ENCODE data around the gene CSGALNACT2.

CSGALNACT2 gene

GRCh38 chr10:43135064-43135463 lies 3.2 kb upstream of the CSGALNACT2 start:
- no peak for TF ChIP-seq CTCF (IDR thresholded peaks at IDR 0.05; ENCODE audit: low read depth, low read length)
- H3K4me3 ChIP-seq (replicated peaks in 1 of 2; ENCODE audit: low read depth in 2 of 2, low read length in 2 of 2): no peak overlapping the region
- DNase-seq (ENCODE audit: low read depth in 2 of 2): no peak

- DNase-seq (ENCODE audit: low read depth in 2 of 2): no peak
Measured at GRCh38 chr10:43135656-43136055, 2.6 kb upstream of the CSGALNACT2 start.

GRCh38 chr10:43136432-43136831 lies 1.8 kb upstream of the CSGALNACT2 start:
- H3K4me3 ChIP-seq (replicated peaks in 1 of 2; ENCODE audit: low read depth in 2 of 2, low read length in 2 of 2): no peak overlapping the region
- TF ChIP-seq CTCF (IDR thresholded peaks at IDR 0.05; ENCODE audit: low read depth, low read length): no peak
- no peak for DNase-seq (ENCODE audit: low read depth in 2 of 2)

More at GRCh38 chr10:43135656-43136055, 2.6 kb upstream of the CSGALNACT2 start:
- TF ChIP-seq CTCF (IDR thresholded peaks at IDR 0.05; ENCODE audit: low read depth, low read length): no peak
- no peak overlapping the region for H3K4me3 ChIP-seq (replicated peaks in 1 of 2; ENCODE audit: low read depth in 2 of 2, low read length in 2 of 2)

GRCh38 chr10:43136995-43137716 lies 1.1 kb upstream of the CSGALNACT2 start:
- DNase-seq (ENCODE audit: low read depth in 2 of 2): peak; percentile 49 to 55
- peak overlapping the region; percentile 70 to 86 for H3K4me3 ChIP-seq (replicated peaks in 1 of 2; ENCODE audit: low read depth in 2 of 2, low read length in 2 of 2)
- TF ChIP-seq CTCF (IDR thresholded peaks at IDR 0.05; ENCODE audit: low read depth, low read length): no peak

- DNase-seq (ENCODE audit: low read depth in 2 of 2): peak; percentile 69 to 76
- peak overlapping the region; percentile 70 to 86 for H3K4me3 ChIP-seq (replicated peaks in 1 of 2; ENCODE audit: low read depth in 2 of 2, low read length in 2 of 2)
- no peak for TF ChIP-seq CTCF (IDR thresholded peaks at IDR 0.05; ENCODE audit: low read depth, low read length)
Measured at GRCh38 chr10:43137717-43138020, 576 bp upstream of the CSGALNACT2 start.

- peak overlapping the region; percentile 78 to 86 for H3K4me3 ChIP-seq (replicated peaks in 1 of 2; ENCODE audit: low read depth in 2 of 2, low read length in 2 of 2)
- DNase-seq (ENCODE audit: low read depth in 2 of 2): peak; percentile 36 to 57
- no peak for TF ChIP-seq CTCF (IDR thresholded peaks at IDR 0.05; ENCODE audit: low read depth, low read length)
Measured at GRCh38 chr10:43138757-43139241, 554 bp downstream of the CSGALNACT2 start.

- TF ChIP-seq CTCF (IDR thresholded peaks at IDR 0.05; ENCODE audit: low read depth, low read length): no peak
- DNase-seq (ENCODE audit: low read depth in 2 of 2): no peak
- no peak overlapping the region for H3K4me3 ChIP-seq (replicated peaks in 1 of 2; ENCODE audit: low read depth in 2 of 2, low read length in 2 of 2)
Measured at GRCh38 chr10:43141421-43141820, 3.2 kb downstream of the CSGALNACT2 start.
